ENCODE measurements around the gene SRP54. TPM values are rescaled to one million over a fixed set of nuclear protein-coding genes. Genes with fewer than 3 reads are reported as not detected.

SRP54 gene
- total RNA-seq: 43.1 and 46.8 TPM in 2 replicates
- long read RNA-seq, transcript SRP54-201 (16 exons, 2,279 nt): major isoform, 264 of 294 reads
- long read RNA-seq, partial matches to known transcripts: 11 of 294 reads
- long read RNA-seq, other reads (novel, unspliced or antisense): 17 of 294 reads

- DNase-seq (ENCODE audit: low read depth, low spot score): peak; percentile 98
- peak; percentile 13 for TF ChIP-seq CTCF (conservative IDR thresholded peaks at IDR 0.05)
- no peaks in the 10 kb centered on the region for H3K27me3 Mint-ChIP-seq (ENCODE audit: low read depth)
- no peak within 1 kb of the TSS for H3K27ac Mint-ChIP-seq (ENCODE audit: unreplicated experiment)
- H3K36me3 Mint-ChIP-seq (ENCODE audit: low read depth): no peaks in the 10 kb centered on the region
- H3K4me3 Mint-ChIP-seq: no peak within 1 kb of the TSS
- no peaks in the 10 kb centered on the region for H3K9me3 Mint-ChIP-seq
- H3K4me1 Mint-ChIP-seq: peaks cover 13% of the 10 kb centered on the region
Observed at GRCh38 chr14:34982421-34983147, at the start of gene SRP54. SRP54 (plus strand) TSS chr14:34982992; CDS start chr14:34996710, 13,718 bp downstream.

- no peak overlapping the region for H3K27ac Mint-ChIP-seq (ENCODE audit: unreplicated experiment)
- no peak overlapping the region for H3K4me3 Mint-ChIP-seq
- peaks cover 5% of the 10 kb centered on the region for H3K36me3 Mint-ChIP-seq (ENCODE audit: low read depth)
- no peaks in the 10 kb centered on the region for H3K27me3 Mint-ChIP-seq (ENCODE audit: low read depth)
- no peak for TF ChIP-seq CTCF (conservative IDR thresholded peaks at IDR 0.05)
- no peak for DNase-seq (ENCODE audit: low read depth, low spot score)
- H3K4me1 Mint-ChIP-seq: no peaks in the 10 kb centered on the region
- no peaks in the 10 kb centered on the region for H3K9me3 Mint-ChIP-seq
Observed at GRCh38 chr14:34933301-34933700, 49.5 kb upstream of the SRP54 start.

- Mint-ChIP-seq H3K4me3 (no peak overlapping the region), H3K4me1 (no peaks in the 10 kb centered on the region), H3K9me3 (no peaks in the 10 kb centered on the region), H3K27me3 (ENCODE audit: low read depth) (no peaks in the 10 kb centered on the region), H3K27ac (ENCODE audit: unreplicated experiment) (no peak overlapping the region), H3K36me3 (ENCODE audit: low read depth) (peaks cover 5% of the 10 kb centered on the region)
- no peak for DNase-seq (ENCODE audit: low read depth, low spot score)
- no peak for TF ChIP-seq CTCF (conservative IDR thresholded peaks at IDR 0.05)
Observed at GRCh38 chr14:34935488-34935887, 47.3 kb upstream of the SRP54 start.

- Mint-ChIP-seq H3K36me3 (ENCODE audit: low read depth) (peaks cover 10% of the 10 kb centered on the region), H3K4me3 (no peak overlapping the region), H3K4me1 (no peaks in the 10 kb centered on the region), H3K27ac (ENCODE audit: unreplicated experiment) (peak overlapping the region; percentile 29), H3K9me3 (peaks cover 2% of the 10 kb centered on the region), H3K27me3 (ENCODE audit: low read depth) (no peaks in the 10 kb centered on the region)
- DNase-seq (ENCODE audit: low read depth, low spot score): no peak
- no peak for TF ChIP-seq CTCF (conservative IDR thresholded peaks at IDR 0.05)
Observed at GRCh38 chr14:34937442-34937841, 45.4 kb upstream of the SRP54 start.

- H3K27ac Mint-ChIP-seq (ENCODE audit: unreplicated experiment): no peak overlapping the region
- peaks cover 10% of the 10 kb centered on the region for H3K36me3 Mint-ChIP-seq (ENCODE audit: low read depth)
- TF ChIP-seq CTCF (conservative IDR thresholded peaks at IDR 0.05): no peak
- H3K27me3 Mint-ChIP-seq (ENCODE audit: low read depth): no peaks in the 10 kb centered on the region
- no peaks in the 10 kb centered on the region for H3K4me1 Mint-ChIP-seq
- no peak overlapping the region for H3K4me3 Mint-ChIP-seq
- no peak for DNase-seq (ENCODE audit: low read depth, low spot score)
- peaks cover 2% of the 10 kb centered on the region for H3K9me3 Mint-ChIP-seq
Observed at GRCh38 chr14:34937876-34938275, 44.9 kb upstream of the SRP54 start.

Measured in neural crest cell (in vitro differentiated cells).